Stimulated activated CD8-positive, alpha-beta memory T cell treated with anti-CD3 and anti-CD28 coated beads, Interleukin-7, amount 100 ng/mL, for 48 hours (primary cell): Measurements from ENCODE around the gene PNPLA7.
"Not testable (repeated sequence)": the region's sequence is repeated elsewhere in the genome, so short reads cannot be mapped to it uniquely, and the experiment has no call there.

Experiments used
- DNase-seq, 2 donors: peaks; one replicate each; pipeline ENCODE4 v3.0.0-alpha.2; 2020; ENCODE audit warnings: low read depth in 1 of 2; ENCODE audit errors: extremely low read depth in 1 of 2

PNPLA7 gene

DNA sequence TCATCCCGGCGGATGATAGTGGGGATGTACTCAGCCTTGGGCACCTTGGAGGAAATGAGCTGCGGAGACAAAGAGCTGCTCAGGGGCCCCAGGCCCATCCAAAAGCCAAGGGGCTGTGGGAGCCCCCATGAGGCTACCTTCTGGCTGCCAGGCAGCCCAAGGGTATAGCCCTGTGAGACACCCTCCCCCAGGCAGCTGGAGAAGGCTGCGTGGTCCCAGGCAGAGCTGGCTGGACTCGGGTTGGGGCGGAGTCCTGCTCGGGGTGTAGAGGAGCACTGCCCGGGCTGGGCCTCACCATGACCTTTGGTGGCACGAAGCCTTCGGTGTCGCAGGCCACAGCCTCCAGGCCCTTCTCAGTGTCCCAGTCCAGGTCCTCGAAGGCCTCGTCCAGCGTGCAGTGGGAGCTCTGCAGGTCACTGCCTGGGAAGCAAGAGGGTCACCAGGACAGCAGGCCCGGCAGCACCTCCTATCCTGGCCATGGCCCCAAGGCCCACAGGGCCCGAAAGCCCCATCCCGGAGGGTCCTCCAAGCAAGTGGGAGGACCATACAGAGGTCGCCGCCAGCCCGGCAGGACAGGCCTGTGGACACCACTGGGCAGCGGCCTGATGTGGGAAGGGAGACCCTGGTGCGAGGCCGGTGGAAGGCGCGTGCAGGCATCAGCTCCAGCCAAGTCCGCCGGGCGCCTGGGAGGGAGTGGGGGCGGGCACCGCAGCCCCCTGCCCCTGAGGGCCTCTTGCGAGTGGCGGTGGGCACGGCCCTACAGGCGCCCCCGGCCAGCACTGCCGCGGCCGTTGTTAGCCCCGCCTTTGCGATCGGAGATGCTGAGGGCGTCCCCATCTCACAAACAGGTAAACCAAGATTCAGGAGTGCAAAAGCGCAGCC is 97.2 kb downstream of the PNPLA7 start:
- DNase-seq, result no peak

DNA sequence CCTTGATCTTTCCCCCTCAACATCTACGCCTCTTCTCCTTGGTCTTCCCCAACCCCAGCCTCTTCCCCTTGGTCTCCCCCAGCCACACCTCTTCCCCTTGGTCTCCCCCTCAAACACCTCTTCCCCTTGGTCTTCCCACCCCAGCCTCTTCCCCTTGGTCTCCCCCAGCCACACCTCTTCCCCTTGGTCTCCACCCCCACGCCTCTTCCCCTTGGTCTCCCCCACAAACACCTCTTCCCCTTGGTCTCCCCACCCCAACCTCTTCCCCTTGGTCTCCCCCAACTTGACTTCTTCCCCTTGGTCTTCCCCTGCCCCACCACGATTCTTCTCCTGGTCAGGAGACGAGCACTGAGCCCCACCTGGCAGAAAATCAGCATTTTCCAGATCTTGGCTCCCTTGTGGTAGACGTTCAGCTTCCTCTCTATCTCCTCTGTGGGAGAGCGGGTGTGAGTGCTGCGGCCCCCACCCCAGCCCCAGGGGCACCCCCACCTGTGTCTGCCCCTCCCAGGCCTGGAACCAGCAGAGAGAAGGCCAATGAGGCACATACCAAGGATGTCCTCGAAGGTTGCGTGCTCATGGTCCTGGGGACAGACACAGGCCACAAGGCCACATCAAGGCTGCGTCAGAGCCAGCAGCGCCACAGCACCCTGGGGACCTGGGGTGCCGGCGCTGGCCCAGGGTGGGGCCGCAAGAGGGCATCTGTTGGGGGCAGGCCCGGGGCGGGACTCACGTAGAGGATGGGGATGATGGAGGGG is 98.0 kb downstream of the PNPLA7 start:
- DNase-seq, result no peak

DNA sequence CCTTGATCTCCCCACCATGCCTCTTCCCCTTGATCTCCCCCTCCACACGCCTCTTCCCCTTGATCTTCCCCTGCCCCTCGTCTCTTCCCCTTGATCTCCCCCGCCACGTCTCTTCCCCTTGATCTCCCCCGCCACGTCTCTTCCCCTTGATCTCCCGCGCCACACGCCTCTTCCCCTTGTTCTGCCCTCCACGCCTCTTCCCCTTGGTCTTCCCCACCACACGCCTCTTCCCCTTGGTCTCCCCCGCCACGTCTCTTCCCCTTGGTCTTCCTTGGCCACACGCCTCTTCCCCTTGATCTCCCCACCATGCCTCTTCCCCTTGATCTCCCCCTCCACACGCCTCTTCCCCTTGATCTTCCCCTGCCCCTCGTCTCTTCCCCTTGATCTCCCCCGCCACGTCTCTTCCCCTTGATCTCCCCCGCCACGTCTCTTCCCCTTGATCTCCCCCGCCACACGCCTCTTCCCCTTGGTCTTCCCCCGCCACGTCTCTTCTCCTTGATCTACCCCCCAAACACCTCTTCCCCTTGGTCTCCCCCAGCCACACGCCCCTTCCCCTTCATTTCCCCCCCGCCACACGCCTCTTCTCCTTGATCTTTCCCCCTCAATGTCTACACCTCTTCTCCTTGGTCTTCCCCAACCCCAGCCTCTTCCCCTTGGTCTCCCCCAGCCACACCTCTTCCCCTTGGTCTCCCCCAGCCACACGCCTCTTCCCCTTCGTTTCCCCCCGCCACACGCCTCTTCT is 98.8 kb downstream of the PNPLA7 start:
- not testable (repeated sequence) for DNase-seq

DNA sequence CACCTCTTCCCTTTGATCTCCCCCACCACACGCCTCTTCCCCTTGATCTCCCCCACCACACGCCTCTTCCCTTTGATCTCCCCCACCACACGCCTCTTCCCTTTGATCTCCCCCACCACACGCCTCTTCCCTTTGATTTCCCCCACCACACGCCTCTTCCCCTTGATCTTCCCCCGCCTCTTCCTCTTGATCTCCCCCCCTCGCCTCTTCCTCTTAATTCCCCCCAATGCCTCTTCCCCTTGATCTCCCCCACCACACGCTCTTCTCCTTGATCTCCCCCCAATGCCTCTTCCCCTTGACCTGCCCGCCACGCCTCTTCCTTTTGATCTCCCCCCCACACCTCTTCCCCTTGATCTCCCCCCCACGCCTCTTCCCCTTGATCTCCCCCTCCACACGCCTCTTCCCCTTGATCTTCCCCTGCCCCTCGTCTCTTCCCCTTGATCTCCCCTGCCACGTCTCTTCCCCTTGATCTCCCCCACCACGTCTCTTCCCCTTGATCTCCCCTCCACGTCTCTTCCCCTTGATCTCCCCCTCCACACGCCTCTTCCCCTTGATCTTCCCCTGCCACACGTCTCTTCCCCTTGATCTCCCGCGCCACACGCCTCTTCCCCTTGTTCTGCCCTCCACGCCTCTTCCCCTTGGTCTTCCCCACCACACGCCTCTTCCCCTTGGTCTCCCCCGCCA is 99.5 kb downstream of the PNPLA7 start:
- DNase-seq, result not testable (repeated sequence)

DNA sequence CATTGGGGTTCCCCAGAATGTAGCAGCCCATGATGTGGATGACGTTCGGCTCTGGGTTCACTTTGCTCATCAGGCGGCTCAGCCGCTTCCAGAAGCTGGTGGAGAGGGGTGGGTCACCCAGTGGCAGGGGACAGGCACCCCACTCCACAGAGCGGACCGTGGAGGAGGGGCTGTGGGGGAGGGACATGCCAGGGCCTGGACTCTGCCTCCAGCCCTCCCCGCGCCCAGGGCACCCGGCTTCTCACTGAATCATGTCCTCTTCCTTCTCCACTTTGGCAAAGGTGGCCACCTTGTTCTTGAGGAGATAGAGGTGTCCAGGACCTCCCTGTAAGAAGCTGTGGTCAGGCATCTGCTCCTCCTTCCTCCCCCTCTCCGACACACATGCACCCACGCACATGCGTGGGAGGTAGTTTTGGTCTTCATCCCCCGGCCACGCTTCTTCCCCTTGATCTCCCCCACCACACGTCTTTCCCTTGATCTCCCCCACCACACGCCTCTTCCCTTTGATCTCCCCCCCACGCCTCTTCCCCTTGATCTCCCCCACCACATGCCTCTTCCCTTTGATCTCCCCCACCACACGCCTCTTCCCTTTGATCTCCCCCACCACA is 100.2 kb downstream of the PNPLA7 start:
- no peak for DNase-seq

DNA sequence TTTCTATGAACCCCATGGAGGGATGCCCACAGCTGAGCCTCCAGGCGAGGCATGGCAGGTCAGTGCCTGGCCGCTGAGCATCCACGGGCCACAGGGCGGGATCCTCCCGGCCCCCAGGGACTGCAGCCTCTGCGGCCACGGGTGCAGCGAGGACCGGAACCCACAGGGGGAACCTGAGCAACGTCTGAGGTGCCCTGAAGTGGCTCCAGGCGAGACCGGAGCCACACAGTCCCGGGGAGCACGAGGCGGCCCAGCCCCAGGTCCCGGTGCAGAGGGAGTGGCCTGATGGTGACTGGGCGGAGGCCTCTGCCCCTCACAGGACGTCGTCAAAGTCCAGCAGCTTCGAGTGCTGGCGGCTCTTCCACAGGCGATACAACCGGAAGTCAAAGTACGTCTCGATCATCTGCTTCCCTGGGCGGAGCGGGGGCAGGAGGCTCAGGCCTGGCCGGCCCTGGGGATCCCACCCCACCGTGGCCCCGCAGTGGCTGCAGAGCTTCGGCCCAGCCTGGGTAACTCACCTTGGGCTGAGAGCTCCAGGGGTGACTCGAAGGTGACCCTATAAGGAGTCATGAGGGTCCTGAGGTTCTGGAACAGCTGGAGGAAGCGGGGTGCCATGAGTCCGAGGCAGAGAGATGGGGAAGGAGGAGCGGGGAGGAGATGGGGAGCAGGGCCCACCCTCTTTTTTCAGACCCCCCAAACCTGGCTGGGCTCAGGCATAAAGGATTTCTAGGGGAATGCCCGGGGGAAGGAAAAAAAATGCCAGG is 100.9 kb downstream of the PNPLA7 start:
- DNase-seq, result no peak

DNA sequence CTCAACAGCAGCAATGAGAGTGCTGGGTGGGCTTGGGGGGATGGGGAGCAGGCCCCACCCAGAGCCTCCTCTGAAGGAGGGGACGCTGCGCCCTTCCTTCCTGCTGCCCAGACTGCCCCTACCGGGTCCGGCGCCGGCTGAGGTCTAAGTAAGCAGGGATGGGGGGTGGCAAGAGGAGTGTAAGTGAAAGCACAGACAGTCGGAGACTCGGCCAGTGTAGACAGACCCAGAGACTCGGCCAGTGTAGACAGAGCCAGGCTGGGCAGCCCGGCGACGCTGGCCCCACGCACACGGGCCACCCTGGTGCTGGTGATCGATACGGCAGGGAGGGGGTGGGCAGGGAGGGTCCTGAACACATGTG is 101.6 kb downstream of the PNPLA7 start:
- DNase-seq, result no peak

DNA sequence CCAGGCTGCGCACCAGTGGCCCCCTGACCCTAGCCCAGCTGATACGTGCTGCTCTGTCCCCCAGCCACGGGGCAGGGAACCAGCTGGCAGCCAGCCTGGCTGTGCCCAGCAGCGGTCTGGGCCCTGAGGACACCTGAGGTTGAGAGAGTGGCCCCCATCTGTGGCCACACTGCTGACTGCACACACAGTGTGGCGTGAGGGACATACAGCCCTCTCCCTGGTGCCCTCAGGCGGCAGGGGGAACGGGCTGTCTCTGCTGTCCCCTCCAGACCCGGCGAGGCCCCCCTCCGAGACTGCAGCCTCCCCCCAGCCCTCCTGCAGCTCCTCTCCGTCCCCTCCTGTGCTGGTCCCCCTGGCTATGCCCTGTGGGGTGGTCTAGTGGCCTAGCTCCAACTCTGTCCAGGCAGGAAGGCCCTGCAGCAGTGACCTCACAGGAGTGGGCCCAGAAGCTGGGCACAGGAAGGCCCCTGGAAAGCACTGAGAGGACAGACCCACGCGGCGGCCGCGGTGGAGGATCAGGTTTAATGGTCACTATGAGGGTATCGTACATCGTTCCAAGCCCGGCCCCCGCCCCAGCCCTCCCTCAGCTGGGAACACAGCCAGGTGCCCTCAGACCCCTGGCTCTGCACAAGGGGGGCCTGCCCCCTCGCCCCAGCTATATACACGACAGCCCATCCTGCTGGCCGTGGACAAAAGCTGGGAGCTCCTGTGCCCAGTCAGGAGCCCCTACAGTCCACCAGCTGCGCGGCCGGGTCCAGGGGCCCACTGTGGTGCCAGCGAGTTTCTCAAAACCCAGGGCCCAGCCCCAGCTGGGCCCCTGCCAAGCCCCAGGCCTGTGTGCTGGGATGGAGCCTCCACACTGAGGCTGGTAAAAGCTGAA is 102.2 kb downstream of the PNPLA7 start:
- no peak for DNase-seq

DNA sequence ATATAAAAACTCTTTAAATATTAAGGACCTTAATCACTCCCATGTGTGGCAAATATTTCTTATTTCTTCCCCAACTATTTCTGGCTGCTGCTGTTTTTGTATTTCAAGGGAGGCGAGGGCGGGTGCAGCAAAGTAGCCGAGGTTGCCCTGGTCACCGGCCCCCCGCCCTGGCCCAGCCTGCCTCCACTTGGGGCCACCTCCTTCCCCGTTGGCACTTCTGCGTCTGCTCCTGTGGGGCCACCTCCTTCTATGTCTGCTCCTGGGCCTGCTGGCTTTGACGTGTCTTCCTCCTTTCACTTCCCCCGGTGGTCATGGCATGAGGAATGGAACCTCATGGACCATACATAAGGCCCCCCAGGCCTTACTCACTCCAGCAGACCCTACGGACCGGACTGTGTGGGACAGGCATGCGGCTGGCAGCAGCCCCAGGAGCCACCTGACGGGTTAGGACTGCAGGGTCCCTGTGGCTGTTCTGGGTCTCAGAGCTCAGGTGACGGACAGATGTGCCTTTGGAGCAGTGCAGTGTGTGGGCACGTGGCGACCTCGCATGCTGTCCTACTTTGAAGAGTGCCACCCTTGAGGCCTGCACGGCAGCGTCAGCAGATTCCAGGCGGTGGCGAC is 103.2 kb downstream of the PNPLA7 start:
- no peak for DNase-seq

DNA sequence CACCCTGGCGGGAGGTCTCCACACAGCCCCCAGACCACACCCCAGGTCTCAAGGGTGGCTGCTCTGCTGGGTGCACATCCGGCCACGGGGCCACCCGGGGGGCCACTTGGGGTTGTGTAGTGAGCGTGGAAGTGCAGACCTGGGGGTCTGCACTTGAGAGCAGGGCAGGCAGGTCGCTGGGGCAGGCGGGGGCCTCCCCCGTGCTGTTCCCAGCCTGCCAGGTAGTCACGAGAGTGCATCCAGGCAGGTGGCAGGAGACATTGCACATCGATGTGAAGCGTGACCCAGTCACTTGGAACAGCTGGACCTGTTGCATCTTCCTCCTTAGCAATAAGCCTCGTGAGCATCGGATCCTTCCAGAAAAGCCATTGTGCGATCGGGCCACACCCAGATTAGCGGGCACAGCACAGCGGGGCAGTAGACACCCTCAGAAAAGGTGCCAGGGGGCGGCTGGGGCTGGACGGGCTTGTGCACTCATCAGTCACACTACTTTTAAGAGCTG is 104.2 kb downstream of the PNPLA7 start:
- DNase-seq, result no peak

DNA sequence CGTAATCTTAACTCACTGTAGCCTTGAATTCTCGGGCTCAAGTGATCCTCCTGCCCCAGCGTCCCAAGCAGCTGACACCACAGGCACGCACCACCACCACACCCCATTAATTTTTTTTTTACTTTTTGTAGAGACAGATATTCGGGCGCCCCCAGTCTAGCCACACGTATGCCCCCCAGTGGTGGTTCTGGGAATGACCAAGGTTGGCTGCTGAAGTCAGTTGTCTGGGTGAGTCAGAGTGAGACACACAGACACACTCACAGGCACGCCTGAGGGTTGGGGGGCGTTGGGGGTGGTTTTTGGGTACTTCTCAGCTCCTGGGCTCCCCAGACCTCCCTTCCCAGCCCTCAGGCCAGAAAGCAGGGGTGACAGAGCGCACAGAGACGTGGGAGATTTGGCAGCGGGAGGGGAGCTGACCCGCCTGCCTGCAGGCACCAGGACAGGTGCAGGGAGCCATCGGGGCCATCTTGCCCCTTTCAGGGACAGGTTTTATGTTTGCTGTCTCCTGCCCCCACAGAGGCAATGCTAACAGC is 104.9 kb downstream of the PNPLA7 start:
- peak; percentile 52 to 75 for DNase-seq

DNA sequence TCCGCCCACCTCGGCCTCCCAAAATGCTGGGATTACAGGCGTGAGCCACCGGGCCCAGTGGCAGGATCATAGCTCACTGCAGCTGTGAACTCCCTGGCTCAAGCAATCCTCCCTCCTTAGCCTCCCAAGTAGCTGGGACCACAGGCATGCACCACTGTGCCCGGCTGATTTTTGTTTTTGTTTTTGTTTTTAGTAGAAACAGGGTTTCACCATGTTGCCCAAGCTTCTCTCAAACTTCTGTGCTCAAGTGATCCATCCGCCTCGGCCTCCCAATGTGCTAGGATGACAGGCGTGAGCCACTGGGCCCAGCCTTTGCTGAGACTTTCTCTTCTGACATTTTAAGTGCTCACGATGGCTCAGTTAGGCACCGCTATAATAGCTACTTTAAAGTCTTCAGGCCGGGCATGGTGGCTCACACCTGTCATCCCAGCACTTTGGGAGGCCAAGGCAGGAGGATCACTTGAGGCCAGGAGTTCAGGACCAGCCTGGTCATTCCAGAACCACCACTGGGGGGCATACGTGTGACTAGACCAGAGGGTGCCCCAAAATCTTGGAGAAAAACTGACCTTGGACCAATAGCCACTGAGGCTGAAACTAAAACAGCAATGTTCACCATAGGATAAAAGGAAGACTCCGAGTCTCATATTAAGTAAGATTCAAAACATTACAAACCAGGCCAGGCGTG is 106.0 kb downstream of the PNPLA7 start:
- no peak for DNase-seq

DNA sequence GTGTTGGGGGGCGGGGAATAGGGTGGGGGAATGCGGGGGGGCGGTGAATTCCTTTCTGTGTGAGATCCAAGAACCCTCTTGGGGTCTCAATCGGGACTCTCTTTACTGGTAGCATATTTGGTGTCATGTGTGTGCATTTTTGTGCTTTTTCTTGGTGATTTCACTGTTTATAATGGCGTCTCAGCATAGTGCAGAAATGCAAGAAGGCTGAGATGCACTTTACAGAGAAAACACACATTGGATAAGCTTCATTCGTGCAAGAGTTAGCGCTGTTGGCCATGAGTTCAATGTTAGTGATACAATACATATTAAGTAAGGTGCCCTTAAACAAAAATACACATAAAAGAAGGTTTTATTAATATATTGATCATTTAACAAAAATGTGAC is 108.3 kb downstream of the PNPLA7 start:
- no peak for DNase-seq

DNA sequence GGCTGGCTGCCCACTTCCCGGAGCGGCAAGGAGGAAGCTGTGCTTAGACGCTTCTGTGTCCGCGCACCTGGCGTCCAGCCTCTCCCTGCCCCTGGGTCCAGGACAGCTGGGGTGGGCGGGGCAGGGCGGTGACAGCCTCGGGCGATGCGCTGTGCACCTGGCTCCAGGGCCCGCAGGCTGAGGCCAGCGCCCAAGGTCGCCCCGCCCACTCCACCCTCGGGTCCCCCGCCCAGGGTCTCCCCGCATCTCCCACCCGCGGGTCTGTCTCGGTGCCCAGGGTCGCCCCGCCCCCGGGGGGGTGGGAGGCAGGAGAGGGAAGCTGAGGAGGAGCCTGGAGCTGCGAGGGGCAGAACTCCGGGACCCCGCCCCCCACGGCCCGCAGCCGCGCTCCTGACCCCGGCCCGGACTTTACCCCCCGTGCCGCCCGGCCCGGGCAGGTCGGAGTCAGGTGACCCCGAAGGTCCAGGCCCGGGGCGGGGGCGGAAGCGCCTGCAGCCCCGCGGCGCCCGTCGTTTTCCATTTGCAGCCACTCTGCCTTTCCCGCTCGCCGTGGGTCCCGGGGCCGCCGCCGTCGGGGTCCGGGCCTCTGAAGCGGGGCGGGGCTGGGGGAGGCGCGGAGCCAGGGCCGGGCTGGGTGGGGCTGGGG is 108.8 kb downstream of the PNPLA7 start, which contains the start of gene ENTPD8:
Gene ENTPD8, minus strand, starts transcription at position 69 of the 646 bp plus-strand sequence. CDS start 3,072 bp downstream, outside the sequence.
- no peak for DNase-seq

DNA sequence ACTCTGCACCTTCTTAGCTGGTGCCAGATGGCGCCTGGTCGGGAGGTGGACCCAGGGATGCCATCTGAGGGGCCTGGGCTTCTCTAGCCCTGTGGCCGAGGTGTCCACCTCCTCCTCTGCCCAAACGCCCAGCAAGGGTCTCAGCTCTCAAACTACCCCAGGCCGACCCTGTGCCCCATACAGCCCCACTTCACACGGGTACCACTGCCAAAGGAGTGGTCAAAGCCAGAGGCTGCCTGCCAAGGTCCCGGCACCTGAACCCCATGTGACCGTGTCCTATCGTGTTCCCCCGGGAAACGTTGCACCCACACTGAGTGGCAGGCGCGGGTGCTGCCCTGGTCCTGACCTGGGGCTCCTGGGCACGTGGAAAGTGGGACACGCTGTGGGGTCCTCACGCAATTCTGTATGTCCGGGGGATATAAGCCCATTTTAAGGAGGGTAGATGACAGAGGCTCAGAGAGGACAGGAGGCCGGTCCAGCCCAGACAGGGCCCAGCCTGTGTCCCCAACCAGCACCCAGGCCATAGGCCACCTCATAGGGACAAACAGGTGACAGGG is 111.0 kb downstream of the PNPLA7 start:
- DNase-seq, result no peak

DNA sequence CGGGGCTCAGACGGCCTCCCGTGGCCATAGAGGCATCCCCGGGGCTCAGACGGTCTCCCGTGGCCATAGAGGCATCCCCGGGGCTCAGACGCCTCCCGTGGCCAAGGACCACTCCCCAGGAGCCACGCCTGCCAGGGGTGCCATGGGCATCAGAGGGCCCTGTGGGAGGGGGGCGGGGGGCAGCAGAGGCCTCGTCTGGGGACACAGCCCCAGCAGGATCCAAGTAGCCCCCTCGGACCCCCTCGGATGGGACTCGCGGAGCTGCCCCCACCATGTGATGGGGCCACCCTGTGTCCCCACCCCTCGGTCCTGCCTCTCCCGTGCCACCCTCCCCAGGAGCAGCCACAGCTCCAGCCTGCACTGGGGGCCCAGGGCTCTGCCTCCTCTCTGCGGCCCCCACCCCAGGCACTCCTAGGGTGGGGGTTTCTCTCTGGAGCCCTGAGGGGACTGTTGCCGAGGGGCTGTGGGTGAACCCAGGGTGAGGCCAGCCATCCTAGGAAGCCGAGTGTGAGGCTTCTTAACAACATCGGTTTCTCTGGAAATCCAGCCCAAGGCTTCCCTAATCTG is 111.5 kb downstream of the PNPLA7 start:
- DNase-seq, result no peak
